HG02852 (cell line): ENCODE measurements around the gene CISD3.
A peak's percentile ranks its signal among the peaks of the same experiment; 100 is the strongest.

Experiments
- ATAC-seq: cut with Tn5 transposase; IDR thresholded peaks from one replicate; pipeline ENCODE4 v1.9.1; 2021; ENCODE audit warnings: mild to moderate bottlenecking, moderate library complexity; ENCODE audit not compliant: unreplicated experiment

Gene CISD3

GRCh38 chr17:38729886-38730525 is at the start of gene CISD3:
CISD3 (plus strand) TSS chr17:38730341; CDS start chr17:38730359, 18 bp downstream.
- peak; percentile 80 for ATAC-seq

GRCh38 chr17:38681096-38681495 is 49.0 kb upstream of the CISD3 start:
- no peak for ATAC-seq

DNA sequence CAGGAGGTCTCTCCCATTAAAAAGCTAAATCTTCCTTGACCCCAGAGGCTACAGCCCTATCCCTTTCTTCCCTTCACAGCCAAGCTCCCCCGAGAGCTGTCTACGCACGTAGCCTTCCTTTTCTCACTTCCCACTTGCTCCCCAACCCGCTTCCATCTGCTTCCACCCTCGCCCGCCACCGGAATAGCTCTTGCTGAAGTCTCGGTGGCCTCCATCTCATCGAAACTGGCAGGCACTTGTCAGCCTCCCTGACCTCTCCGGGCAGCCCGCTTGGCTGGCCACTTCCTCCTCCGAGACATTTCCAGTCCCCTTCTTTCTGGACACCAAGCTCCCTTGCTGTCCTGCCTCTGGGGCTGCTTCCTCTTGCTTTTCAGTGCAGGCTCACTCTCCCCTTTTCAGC is 44.6 kb upstream of the CISD3 start:
- no peak for ATAC-seq

DNA sequence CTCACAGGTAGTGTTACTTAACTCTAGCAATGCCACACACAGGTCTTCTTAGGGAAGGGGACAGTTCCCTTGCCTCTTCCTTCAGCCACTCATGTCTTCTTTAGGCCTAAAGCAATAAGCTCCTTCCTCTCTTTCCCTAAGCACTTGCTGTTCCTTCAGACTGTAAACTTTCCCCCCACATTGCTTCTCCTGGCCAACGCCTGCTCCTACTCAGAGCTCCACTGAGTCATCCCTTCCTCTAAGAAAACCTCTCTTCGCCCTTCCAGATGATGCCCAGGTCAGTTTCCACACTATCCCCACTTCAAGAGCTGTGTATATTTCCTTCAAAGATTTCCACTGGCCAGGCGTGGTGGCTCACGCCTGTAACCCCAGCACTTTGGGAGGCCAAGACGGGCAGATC is 42.9 kb upstream of the CISD3 start:
- no peak for ATAC-seq

DNA sequence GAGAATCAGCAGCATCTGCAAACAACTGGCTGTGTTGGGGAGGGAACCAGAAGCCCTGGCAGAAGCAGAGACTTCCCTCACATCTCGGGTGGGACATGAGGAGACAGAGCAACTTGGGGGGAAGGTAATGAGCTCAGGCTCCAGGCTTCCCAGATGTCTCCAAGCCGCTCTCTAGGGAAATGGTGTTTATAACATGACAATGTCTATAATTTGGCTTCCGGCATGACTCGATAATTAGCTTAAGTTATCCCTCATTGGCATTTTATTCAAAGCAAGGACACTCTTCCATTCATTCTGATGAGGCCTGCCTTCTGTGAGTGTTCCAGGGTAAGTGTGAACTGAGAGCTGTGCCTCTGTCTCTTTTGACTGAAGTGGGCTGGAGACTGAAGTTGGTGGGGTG is 39.8 kb upstream of the CISD3 start:
- no peak for ATAC-seq

DNA sequence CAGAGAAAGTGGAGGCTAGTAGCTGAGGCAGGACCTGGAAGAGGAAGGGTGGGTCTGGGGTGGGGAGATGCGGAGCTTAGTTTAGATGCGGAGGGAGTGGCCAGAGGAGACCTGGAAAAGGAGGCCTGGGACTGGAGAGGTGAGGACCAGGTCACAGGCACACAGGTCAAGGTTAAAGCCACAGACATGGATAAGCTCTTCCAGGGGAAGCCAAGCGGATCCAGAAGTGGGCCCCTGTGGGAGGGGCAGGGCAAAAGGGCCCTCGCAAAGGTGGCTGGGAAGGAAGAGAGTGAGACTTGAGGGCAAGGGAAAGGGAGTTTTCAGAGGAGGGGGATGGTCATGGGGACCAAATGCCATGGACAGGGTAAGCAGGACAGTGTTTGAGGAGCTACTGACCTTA is 39.0 kb upstream of the CISD3 start:
- no peak for ATAC-seq

GRCh38 chr17:38693700-38694329 is 36.3 kb upstream of the CISD3 start:
- no peak for ATAC-seq

GRCh38 chr17:38697061-38697820 is 32.9 kb upstream of the CISD3 start:
- no peak for ATAC-seq

- no peak for ATAC-seq
Observed at GRCh38 chr17:38698760-38699159, 31.4 kb upstream of the CISD3 start.

GRCh38 chr17:38701504-38702165 is 28.5 kb upstream of the CISD3 start:
- ATAC-seq, result no peak

- ATAC-seq, result no peak
Observed at GRCh38 chr17:38702166-38702915, 27.8 kb upstream of the CISD3 start.

- no peak for ATAC-seq
Observed at GRCh38 chr17:38702916-38703741, 27.0 kb upstream of the CISD3 start.

DNA sequence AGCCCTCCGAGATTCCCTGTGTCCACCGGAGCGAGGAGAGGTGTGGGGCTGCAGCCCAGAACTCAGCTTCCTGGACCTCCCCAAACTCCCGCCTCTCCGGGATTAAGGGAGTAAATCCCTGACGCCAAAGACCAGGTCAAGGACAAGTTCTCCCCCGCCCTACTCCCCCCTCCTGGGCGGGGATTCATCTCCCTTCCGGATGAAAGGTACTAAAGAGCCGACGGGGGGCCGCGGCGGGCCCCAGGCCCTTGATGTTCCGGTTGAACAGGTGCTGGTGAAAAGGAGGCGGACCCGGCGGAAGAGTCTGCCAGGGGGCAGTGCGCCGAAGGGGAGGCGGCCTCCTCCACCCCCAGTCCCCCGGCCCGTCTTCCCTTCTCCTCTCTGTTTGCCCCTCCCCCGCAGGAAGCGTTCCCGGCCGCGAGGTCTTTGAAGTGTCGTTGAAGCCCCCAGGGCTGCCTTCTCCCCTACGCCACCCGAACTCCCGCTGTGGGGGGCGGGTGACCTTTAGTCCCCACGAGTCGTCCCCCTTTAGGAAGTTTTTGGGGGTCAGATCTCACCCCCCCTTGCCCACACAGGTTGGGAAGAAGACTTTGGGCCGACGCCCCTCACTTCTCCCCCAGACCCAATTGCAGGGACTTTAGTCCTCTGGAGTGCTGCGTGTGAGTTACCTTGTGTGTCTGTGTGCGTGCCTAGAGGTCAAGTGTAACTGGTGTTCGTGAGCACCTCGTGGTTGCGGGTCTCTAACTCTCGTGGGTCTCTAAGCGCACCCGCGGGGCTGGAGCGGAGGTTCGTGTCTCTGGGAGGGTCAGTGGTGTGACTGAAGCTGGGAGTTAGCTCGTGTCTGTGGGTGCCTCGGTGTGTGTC is 26.2 kb upstream of the CISD3 start:
- no peak for ATAC-seq

DNA sequence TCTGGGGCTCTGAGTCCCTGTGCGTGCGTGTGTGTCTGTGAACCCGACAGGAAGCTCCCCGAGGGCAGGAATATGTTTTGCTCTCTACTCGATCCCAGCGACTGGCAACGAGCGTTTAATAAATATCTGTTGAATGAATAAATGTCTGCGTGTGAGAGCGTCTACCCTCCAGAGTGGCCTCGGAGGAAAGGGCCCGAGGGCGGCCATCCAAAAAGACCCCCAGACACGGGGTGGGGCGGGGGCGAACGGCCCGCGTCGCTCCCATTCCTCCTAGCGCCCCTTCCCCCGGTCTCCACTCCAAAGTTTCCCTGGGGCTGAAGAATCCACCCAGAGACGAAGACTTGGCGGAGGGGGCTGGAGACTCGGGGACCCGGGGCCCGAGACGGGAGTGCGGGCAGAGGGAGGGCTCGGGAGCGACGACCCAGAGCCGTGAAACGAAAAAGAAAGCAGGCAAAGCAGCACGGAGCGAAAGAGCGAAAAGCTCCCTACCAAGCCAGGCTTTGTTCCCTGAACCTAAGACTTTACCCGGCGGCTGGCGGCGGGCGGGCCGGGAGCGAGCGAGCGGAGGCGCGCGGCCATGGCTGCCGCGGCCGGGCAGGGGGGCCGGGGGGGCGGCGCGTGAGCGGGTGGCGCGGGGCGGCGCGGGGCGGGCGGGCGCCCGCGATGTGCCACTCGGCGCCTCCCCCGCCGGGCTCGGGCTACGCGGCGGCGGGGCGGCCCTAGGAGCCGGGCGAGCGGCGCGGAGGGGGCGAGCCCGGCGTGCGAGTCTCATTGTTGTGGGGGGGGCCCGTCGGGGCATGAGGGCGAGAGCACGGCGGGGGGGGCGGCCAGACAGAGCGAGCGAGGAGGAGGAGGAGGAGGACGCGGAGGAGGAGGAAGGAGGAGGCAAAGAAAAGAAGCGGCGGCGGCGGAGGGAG is 25.3 kb upstream of the CISD3 start, which contains the start of gene MLLT6:
MLLT6 (plus strand) TSS at position 668 of the 917 bp plus-strand sequence. CDS start 360 bp downstream, outside the sequence.
- ATAC-seq, result no peak

GRCh38 chr17:38705523-38705802 is 24.7 kb upstream of the CISD3 start:
- no peak for ATAC-seq

DNA sequence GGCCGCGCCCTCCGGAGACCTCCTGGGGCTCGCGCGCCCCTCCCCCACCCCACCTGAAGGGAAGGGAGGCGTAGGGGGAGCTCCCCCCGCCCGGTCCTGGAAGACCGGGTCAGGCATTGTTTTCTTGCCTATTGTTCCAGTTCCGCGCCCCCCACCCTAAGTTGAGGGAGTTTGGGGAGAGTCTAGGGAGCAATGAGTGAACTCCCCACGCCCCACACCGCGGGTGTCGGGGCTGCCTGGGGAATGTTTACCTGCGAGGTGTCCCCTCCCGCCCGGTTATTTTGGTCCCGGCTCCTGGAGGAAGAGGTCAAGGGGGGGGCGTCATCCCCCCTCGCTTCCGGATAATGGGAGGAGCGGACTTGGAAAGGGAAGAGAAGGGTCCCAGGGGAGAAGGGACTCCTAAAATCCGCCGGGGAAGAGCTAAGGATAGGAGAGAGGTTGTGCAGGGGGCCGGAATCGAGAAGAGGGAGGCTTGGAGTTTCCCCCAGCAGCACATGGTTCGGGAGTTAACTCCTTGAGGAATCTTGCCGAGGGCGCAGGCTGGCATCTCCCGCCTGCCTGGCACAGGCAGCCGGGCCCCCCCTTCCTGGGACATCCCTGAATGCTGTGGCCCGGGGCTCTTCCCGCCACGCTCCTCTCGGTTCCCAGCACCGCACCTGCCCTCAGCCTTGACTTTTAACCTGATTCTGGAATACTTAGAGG is 24.2 kb upstream of the CISD3 start:
- no peak for ATAC-seq

- ATAC-seq, result no peak
Observed at GRCh38 chr17:38706505-38707216, 23.5 kb upstream of the CISD3 start.
